Stimulated activated CD4-positive, alpha-beta T cell treated with anti-CD3 and anti-CD28 coated beads, Interleukin-15, amount 100 ng/mL, for 24 hours (primary cell): Measurements from ENCODE around the gene CLCF1.
A peak's percentile ranks its signal among the peaks of the same experiment; 100 is the strongest.

Experiments used
- DNase-seq: peaks from one replicate; pipeline ENCODE4 v3.0.0-alpha.2; 2020

Gene CLCF1

DNA sequence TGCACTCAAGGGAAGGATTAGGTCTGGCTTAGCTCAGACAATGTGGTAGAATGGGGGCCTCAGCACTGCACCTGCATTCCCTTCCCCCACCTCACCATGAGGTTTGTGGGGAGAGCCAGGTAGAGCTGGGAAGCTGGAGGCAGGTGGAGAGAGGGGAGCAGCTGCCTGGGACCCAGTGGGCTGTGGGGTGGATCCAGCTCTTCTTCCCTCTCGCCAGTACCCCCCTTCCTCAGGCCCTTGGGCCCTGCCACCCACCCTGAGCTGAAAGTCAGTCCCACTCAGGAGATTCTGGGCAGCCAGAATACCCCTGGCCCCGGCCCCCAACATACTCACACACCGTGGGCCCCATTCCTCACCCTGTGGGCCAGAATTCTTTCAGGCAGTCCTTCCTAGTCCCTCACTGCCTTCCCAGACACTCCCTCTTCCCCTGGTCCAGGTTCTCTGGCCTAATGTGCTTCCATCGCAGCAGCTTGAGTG is 17.0 kb downstream of the CLCF1 start:
- DNase-seq, result no peak

DNA sequence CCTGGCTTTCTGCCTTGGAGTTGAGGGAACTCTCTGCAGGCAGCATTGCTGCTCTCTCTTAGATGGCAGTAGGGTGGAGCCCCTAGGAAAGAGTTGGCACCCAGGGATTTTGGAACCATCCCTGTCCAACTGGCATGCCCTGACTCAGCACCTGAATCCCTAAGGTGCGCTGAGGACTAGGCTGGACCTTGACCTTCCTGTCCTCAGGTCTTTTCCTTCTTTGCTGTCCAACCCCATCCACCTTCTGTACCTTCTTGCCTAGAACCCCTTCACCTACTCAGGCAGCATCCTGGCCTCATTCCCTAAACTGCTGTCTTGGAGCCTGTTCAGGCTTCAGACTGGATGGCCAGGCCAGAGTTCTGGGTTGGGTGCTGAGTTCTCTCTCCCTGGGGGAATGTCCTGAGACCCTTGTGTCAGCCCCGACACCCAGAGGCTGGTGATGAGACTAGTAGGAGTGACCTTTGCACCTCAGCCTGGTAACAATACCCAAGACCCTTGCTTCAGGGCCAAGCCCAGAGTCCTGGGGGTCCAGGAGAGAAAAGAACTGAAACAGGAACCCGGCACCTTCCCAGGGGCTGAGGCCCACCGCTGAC is 17.5 kb downstream of the CLCF1 start:
- no peak for DNase-seq

DNA sequence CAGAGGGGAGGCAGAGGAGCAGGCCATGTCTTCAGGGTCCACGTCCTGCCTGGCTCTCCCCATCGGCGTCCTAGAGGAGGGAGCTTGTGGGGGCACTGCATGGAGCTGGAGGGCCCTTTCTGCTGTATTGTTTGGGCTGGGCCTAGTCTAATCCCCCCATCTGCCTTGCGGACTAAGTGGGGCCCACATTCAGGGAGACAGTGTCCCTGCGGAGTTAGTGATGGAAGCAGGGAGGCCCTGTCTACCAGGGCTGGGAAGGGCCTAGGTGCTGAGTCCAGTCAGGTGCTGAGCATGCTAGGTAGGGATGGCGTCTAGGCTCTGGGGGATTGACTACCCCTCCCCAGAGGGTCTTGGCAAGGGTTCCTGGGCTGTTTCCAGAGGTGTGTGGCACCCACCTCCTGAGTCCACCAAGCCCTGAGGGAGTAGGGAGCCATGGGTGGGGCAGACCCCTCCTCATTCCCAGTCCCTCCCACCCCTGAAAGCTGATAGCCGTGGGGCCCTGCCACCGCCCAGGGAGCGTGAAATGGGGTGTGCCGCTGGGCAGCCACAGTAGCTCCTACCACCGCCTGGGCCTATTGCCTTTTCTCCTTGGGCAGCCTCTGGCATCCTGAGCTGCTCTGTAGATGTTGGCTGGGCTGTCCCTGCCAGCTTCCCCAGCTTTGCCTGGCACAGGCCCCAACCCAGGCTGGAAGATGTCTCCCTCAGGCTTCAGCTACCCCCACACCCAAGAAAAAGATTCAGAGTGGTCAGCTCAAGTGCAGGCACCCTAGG is 18.2 kb downstream of the CLCF1 start:
- no peak for DNase-seq

DNA sequence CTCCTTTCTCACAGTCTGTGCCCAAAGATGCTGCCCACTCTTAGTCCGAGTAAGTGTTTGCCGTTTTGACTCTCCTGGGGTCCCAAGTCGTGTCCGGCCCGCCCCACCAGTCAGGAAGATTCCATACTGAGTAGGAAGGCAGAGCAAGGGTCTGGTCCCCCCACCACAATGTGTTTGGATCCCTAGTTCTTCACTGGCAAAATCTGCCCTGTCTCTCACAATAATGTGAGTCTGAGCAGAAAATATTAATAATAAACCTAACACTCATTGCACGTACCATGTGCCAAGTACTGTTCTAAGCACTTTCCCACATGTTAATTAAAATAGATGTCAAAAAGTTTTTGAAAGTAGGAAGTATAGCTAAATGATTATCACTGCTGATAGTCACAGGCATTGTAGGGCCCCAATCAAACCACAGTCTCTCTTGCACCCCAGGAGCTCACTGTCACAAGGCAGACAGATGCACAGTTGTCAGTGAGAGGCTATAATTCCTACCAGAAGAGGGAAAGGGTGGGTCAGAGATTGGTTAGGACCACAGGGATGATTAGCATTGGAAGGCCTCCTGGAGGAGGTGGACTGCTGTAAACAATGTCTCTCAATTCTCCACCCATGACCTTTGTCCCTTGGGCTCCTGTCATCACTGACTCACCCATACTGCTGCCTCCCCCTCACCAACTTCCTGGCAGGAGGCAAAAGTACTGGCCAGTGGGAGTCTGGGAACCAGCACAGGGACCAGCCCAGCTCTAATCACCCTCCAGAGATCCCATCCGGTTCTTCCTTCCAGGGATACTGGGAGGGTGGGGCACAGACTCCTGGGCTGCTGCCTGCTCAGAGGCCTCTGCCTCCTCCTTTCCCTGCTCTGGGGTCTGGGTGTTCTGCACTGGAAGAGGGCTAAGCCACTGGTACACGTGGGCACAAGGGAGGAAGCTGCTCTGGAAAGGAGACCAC is 19.0 kb downstream of the CLCF1 start:
- DNase-seq, result no peak

DNA sequence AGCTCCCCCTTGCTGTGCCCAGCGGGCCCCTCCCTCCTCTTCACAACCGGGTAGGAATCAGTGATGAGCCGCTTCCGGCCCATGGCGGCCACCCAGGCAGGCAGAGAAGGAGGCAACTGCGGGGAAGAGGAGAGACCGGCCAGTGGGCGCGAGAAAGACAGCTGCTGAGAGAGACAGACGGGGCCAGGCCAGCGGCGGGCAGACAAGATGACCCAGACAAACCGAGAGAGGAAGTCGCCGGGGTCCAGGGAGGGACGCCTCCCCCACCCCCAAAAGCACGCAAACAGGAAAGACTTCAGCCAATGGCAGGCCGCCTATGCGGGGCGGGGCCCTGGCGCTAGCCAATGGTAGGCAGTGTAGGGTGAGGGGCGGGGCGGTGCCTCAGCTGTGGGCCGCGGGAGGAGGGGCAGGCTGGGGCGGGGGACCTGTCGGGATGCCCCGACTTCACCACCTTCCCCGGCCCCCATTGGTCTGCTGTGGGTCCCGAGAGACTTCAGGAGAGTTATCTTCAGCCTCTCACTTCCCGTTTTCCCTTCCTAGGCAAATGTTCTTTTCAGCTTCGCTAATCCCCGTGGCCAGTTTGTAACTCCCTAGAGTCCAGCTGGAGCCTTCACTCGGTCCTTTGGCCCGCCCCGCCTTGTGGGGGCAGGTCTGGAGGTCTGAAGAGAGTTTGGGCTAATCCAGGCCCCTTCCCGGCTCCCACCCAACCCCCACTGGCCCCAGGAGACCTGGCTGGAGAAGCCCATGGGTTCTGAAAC is 19.9 kb downstream of the CLCF1 start, which contains the start of gene POLD4:
Gene POLD4, minus strand, starts transcription at position 230 of the 758 bp plus-strand sequence. Its CDS starts 147 bp downstream, at position 83.
- DNase-seq, result peak; percentile 99

DNA sequence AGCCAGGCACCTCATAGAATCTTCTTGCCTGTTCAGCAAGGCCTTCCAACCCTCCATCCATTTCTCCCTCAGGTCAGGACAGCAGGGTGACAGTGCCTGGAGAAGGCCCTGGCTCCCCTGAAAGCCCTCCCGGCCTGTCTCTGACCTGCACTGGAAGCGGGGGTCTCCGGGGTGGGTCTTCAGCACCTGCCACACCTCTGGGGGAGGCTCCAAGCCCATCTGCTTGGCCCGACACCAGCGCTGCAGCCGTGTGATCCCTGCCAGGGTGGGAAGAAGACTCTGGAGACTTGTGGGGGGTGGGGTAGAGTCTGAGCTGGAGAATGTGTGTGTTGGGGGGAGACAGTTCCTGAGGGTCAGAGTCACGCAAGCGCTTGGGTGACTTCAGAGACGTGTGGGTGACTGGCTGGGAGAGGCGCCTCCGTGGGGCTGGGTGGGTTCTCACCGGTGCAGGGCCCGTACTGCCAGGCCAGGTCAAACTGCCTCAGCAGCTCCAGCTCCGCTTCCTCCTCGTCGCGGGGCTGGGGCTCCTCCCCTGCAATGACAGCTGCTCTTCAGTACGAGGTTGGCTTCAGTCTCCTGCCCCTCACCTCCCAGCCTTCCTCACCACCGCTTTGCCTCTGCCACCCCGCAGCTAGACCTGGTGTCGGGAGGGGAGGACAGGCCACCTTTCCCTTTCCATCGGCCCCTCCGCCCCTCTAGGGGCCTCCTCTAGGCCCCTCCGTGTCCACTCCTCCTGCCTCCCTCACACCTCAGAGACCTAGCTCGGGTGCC is 20.7 kb downstream of the CLCF1 start:
- no peak for DNase-seq

DNA sequence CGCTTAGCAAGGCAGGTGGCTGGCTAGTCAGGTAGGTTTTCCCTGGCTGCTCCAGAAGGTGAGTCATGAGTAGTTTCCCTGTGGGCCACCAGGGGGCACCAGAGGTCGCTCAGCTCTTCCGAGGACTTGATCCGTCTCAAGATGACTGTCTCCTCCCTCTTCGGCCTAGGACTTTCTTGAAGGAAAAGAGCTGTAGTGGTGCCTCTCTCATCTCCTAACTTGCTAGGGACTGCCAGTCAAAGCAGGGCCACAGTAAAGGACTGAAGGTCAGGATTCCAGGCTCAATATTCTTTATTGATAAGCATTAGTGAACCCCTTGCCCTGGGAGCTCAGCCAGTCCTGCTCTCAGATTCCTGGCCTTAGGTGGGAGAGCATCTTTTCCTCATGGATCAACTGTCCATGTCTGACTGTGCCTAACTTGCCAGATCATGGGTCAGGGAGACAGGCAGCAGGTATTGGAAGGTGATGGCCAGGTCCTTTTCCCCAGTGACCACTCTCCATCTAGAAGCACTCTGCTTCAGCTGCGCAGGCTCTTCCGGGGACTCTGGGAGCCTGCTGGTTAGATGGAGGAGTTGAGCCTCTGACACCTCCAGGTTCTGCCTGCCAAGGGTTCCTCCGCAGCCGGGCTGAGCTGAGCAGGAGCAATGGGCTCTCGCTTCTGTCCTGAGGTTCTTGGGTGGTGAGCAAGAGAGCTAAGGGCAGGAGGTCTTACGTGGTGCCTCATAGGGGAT is 22.0 kb downstream of the CLCF1 start:
- DNase-seq, result peak; percentile 74

DNA sequence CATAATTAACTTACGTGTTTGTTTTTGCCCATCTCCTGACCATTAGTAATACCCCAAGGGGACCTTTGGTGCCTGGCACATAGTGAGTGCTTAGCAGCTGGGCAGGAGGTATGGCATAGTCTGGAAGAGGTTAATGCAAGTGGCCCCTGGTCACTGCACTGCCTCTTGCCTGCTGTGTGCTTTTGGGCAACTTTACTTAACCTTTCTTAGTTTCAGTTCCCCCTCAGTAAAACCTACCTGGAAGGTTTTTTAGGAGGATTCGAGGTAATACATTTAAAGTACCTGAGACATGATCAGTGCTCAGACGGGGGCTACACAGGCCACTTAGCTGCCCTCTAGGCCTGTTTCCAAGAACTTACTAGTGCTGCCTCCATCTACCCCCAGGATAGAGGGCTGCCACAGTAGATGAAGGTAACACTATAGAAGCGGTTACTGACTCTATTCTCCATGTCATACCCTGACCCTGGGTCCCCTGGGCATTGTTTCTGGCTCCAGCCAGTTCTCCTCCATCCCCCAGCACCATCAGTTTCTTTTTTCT is 23.4 kb downstream of the CLCF1 start:
- DNase-seq, result no peak

DNA sequence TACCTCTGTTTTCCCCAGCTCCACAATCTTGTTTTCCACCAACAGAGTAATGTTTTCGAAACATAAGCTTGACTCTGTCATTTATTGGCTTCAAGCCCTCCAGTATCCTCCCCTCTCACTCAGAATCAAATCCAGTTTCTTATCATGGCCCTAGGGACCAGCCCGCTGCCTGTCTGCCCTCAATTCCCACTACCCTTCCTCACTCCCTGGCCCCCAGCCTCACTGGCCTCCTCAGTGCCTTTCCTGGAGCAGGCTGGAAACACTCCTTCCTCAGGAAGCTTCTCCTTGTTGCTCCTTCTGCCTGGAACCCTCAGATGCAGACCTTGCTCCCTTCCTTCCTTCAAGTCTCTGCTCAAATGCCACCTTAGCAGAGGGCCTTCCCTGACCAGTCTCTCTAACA is 23.9 kb downstream of the CLCF1 start:
- no peak for DNase-seq

DNA sequence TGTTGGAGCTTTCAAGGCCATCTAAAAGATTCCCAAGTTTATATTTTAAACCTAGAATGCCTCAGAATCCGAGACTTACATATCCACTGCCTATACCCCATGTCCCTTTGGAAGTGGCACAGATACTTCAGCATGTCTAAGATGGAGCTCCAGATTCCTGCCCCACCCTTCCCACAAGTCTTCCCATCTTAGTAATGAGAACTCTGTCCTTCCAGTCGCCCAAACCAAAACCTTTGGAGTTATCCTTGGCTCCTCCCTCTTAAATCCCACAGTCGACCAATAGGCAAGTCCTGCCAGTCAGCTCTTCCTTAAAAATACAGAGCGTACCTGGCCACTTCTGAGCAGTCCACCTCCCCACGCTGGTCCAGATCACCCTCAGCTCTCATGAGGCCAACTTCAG is 24.4 kb downstream of the CLCF1 start:
- DNase-seq, result no peak

DNA sequence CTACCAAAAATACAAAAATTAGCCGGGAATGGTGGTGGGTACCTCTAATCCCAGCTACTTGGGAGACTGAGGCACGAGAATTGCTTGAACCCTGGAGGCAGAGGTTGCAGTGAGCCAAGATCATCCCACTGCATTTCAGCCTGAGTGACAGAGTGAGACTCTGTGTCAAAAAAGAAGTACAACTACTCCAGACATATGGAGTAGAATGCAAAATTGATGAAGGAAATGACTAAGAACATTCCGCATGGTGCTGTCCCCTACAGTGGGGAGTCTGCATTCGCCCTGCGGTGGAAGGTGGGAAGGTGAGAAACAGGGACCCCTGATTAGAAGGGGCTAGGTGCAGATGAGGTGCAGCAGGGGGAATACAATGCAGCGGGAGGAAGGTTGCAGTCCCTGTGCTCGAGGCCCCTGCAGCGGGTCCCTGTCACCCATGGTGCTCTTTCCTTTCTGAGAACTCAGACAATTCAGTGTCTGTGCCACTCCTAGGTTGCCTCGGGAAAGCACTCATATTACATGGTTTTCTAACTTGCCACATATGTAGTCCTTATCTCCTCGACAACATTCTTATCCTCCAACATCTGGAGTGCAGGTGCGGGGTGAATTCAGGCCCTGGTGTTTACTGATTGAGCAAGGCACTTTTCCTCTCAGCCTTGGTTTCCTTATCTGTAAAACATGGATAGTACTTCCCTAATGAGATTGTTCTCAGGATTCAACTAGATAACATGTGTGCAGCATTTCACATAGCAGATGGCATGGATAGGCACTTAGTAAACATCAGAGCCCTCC is 25.2 kb downstream of the CLCF1 start:
- DNase-seq, result no peak

DNA sequence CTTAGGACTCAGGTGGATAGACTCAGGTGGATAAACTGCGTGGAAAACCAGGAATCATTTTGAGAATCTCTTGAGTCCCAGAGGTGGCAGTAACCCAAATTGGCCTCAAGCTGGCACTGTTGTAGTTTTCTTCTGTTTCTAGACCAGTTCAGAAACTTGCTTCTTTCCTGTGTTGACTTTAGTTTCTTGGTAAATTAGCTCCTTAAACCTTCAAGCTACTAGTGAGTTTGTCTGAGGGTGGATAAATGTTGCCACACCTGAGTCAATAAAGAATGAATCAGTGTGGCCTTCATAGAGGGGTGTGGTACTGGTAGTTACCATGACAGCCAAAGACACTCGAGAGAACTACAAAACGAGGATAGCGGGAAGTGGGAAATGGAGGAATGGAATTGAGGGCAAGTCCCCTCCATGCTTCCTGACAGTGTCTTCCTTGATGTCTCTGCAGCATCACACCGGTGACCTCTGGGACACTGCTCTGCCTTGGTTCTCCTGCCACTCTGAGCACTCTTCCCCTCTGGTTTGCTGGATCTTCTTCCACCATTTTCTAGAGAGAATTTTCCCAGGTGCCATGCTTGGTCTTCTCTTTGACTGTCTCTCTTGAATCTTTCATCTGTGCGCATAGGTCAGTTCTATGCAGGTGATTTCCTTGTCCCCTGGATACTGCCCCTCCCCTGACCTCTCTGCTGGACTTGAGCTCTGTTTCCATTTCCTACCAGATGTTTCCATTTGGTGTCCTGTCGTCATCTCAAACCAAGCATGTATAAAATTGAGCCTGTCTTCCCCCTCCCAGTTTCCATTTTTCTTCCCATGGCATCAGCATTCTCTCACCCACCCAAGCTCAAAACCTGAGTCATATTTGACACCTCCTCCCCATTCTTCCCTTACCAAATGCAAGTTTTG is 27.2 kb downstream of the CLCF1 start:
- DNase-seq, result no peak

DNA sequence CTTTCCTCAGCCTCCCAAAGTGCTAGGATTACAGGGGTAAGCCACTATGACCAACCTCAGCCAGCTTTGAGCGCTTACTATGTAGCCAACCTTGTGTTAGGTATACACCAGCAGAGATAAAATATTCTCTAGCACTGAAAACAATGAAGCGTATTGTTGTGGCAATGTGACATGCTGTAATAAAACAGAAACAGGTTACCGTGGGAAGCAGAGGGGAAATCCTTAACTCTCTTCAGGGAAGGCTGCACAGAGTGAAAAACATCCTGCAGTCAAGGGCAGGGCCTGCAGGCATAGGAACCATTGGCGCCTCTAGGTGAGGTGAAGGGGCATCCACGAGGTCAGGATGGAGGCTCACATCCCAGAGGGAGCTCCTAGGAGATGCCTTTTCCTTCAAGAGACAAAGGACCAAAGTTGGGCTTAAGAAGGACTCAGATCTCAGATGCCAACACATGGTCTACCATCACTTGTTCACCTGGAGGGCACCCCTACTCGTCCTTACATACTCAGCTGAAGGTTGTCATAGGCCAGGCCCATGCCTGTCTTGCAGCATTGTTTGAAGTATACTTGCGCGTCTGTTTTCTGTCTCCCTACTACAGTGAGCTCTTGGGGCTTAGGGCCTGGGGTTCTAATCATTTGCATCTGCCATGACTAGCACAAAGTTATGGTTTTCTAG is 28.0 kb downstream of the CLCF1 start:
- no peak for DNase-seq

DNA sequence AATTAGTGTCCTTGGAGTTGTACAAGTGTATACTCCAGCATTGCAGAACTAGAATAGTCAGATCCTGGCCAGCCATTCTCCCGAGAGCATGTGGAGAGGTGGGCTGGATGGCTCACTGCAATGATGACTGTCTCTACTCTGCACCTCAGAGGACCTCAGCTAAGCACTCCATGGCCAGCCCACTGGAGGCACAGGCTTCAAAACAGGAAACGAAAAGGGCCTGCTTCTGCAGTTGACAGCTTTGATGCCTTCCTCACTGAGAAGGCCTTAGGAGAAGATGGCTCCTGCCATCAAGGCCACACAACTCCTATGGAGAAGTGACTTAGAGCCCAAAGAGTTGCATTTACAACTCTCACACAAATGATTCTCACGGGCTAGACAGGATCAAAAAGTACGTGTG is 29.1 kb downstream of the CLCF1 start:
- no peak for DNase-seq

DNA sequence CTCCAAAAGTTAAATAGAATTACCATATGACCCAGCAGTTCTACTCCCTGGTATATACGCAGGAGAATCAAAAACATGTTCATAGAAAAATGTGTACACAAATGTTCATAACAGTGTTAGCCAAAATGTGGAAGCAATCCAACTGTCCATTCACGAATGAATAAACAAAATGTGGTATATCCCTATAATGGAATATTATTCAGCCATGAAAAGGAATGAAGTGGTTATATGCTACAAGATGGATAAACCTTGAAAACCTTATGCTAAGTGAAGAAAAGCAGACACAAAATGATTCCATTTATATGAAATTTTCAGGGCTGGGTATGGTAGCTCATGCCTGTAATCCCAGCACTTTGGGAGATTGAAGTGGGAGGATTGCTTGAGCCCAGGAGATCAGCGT is 36.1 kb downstream of the CLCF1 start:
- no peak for DNase-seq

DNA sequence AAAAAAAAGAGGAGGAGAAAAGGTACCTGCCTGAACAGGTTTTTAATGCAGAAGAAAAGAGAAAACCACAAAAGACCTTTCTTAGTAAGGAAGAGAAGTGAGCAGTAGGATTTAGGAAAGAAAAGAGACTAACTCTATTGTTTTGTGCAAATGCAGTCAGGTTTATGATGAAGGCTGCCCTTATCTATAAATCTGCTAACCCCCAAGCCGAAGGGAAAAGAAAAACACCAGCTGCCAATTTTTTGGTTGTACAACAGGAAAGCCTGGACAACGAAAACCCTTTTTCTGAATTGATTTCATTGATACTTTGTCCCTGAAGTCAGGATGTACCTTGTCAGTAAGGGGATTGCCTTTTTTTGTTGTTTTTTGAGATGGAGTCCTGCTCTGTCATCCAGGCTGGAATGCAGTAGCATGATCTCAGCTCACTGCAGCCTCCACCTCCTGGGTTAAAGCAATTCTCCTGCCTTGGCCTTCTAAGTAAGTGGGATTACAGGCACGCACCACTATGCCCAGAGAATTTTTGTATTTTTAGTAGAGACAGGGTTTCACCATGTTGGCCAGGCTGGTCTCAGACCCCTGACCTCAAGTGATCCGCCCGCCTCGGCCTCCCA is 41.2 kb downstream of the CLCF1 start:
- no peak for DNase-seq

DNA sequence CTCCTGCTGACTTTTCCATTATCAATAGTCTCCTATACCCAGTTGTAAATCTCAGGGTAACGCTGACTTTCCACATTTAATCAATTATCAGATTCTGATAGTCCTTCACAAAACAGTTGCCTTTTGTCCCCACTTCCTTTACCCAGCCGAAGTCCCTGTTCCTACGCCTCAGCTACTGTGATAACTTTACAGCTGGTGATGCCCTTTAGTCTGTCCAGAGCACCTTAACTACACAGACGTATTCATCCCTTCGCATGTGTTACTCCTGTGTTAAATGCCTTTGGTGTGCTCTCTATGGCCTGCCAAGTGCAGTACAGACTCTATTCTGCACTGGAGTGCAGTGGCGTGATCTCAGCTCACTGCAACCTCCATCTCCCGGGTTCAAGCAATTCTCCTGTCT is 49.9 kb downstream of the CLCF1 start:
- no peak for DNase-seq

DNA sequence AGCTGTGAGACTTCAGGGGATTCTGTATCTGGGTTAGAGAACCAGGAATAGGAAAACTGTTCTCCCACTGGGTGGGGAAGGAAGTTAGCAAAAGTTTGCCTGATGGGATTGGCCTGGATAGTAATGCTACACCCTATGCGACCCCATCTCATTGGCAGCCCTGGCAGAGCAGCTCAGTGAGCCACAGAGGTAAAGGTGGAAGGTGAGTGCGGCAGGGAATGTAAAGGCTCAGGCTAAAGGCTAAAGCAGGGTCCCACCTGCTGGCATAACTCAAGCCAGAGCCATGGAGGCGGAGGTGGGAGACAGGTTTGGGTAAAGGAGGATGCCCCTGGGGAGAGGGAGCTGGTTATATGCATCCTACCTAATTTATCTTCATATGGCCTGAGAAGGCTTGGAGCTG is 51.3 kb downstream of the CLCF1 start:
- no peak for DNase-seq
